Neutrophil (primary cell): ENCODE measurements around the gene MCTP2.

Source experiments
- H3K27ac ChIP-seq: fragments of 200-600 bp; sonication (generic); 2 replicates; pipeline ENCODE4 v1.5.1; 2016; ENCODE audit warnings: mild to moderate bottlenecking, moderate library complexity
- H3K27me3 ChIP-seq: fragments of 200-600 bp; sonication (generic); 2 replicates; pipeline ENCODE4 v1.6.0; 2016; ENCODE audit warnings: mild to moderate bottlenecking
- H3K36me3 ChIP-seq: fragments of 200-600 bp; sonication (generic); 2 replicates; pipeline ENCODE4 v1.5.1; 2017
- H3K4me1 ChIP-seq, 2 experiments: fragments of 200-600 bp in 1 of 2; sonication (generic) in 1 of 2; 1 replicate in 1 of 2; 2 replicates in 1 of 2; pipeline versions ENCODE4 v1.5.1 to v1.6.1; 2013 to 2016; ENCODE audit warnings: low read depth in 1 of 2, low read length in 1 of 2, mild to moderate bottlenecking in 1 of 2, moderate library complexity in 1 of 2; ENCODE audit not compliant: control insufficient read depth in 1 of 2, insufficient read depth in 1 of 2
- H3K4me3 ChIP-seq, 2 experiments: fragments of 200-600 bp in 1 of 2; sonication (generic) in 1 of 2; 1 replicate in 1 of 2; 2 replicates in 1 of 2; pipeline ENCODE4 v1.5.1; 2013 to 2016; ENCODE audit warnings: low read depth in 1 of 2, low read length in 1 of 2, mild to moderate bottlenecking in 1 of 2, moderate library complexity in 1 of 2
- H3K9me3 ChIP-seq: fragments of 200-600 bp; sonication (generic); 2 replicates; pipeline ENCODE4 v1.5.1; 2016
- TF ChIP-seq, protein P1 (sequence below): fragments of 200-600 bp; sonication (generic); IDR thresholded peaks from 2 replicates; pipeline ENCODE4 v1.5.1; 2016; ENCODE audit warnings: antibody characterized with exemption

MCTP2 gene

DNA sequence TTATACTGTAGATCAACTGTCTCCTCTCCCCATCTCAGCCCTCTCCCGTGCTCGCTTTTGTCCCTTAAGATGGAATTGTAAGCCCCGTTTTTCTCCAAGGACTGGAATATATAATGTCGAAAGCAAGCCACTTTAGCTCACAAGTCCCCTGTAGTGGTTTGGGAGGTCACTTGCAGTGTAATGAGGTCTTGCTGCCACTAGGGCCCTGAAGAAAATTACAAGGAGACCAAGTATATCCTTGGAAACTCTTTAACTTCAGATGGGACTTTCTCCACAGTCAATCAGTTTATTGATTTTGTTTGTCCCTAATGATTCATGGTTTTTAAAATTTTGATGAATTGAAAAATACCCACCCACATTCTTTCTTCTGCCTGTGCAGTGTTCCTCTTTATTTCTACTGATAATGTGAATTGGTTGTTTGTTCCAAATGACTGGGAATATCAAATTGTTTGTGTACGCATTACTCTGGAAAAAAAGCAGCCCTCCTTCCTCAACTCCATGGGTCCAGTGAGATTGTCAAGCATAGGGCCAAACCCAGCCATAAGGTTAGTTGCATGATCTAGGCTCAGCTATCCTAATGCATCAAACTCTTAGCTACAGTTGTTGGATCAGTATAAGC is 294.8 kb downstream of the MCTP2 start:
- Histone ChIP-seq H3K9me3 (no peaks in the 10 kb centered on the region), H3K4me3 (no peak overlapping the region), H3K27me3 (peaks cover 3% of the 10 kb centered on the region), H3K36me3 (no peaks in the 10 kb centered on the region), H3K27ac (no peak overlapping the region), H3K4me1 (no peaks in the 10 kb centered on the region)
- TF ChIP-seq, protein P1, sequence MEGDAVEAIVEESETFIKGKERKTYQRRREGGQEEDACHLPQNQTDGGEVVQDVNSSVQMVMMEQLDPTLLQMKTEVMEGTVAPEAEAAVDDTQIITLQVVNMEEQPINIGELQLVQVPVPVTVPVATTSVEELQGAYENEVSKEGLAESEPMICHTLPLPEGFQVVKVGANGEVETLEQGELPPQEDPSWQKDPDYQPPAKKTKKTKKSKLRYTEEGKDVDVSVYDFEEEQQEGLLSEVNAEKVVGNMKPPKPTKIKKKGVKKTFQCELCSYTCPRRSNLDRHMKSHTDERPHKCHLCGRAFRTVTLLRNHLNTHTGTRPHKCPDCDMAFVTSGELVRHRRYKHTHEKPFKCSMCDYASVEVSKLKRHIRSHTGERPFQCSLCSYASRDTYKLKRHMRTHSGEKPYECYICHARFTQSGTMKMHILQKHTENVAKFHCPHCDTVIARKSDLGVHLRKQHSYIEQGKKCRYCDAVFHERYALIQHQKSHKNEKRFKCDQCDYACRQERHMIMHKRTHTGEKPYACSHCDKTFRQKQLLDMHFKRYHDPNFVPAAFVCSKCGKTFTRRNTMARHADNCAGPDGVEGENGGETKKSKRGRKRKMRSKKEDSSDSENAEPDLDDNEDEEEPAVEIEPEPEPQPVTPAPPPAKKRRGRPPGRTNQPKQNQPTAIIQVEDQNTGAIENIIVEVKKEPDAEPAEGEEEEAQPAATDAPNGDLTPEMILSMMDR = no peak

DNA sequence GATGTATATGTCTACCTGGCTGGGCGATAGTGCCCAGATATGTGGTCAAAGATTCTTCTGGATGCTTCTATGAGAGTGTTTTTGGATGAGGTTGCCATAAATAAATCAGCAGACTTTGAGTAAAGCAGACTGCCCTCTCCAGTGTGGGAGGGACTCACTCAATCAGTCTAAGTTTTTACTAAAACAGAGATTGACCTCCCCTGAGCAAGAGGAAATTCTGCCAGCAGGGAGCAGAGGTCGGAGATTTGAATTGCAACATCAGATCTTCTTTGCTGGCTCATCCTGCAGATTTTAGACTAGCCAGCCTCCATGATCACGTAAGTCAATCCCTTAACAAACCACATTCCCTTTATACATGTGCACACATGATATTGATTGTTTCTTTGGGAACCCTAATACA is 300.9 kb downstream of the MCTP2 start:
- no peak overlapping the region for H3K27ac ChIP-seq
- H3K27me3 ChIP-seq = peaks cover 8% of the 10 kb centered on the region
- H3K4me3 ChIP-seq = no peak overlapping the region
- TF ChIP-seq, protein P1 = no peak
- no peaks in the 10 kb centered on the region for H3K4me1 ChIP-seq
- no peaks in the 10 kb centered on the region for H3K36me3 ChIP-seq
- H3K9me3 ChIP-seq = no peaks in the 10 kb centered on the region
